HG03378 (cell line): ENCODE measurements around the gene ARHGAP21.
"Not testable (repeated sequence)": the region's sequence is repeated elsewhere in the genome, so short reads cannot be mapped to it uniquely, and the experiment has no call there.

Experiments
- ATAC-seq: cut with Tn5 transposase; IDR thresholded peaks from one replicate; pipeline ENCODE4 v1.9.1; 2021; ENCODE audit warnings: mild to moderate bottlenecking, moderate library complexity; ENCODE audit not compliant: unreplicated experiment

ARHGAP21 gene

GRCh38 chr10:24690961-24691512 lies 32.6 kb downstream of the ARHGAP21 start:
- ATAC-seq: no peak

- no peak for ATAC-seq
Measured at GRCh38 chr10:24685958-24686540, 37.6 kb downstream of the ARHGAP21 start.

- ATAC-seq: no peak
Measured at GRCh38 chr10:24683554-24683953, 40.1 kb downstream of the ARHGAP21 start.

- ATAC-seq: no peak
Measured at GRCh38 chr10:24681572-24682088, 42.1 kb downstream of the ARHGAP21 start.

- ATAC-seq: no peak
Measured at GRCh38 chr10:24680647-24681524, 42.8 kb downstream of the ARHGAP21 start.

- ATAC-seq: no peak
Measured at GRCh38 chr10:24678757-24679156, 44.9 kb downstream of the ARHGAP21 start.

- ATAC-seq: no peak
Measured at GRCh38 chr10:24674892-24675632, 48.6 kb downstream of the ARHGAP21 start.

- ATAC-seq: no peak
Measured at GRCh38 chr10:24670964-24671670, 52.6 kb downstream of the ARHGAP21 start.

- ATAC-seq: no peak
Measured at GRCh38 chr10:24669285-24669852, 54.3 kb downstream of the ARHGAP21 start.

- no peak for ATAC-seq
Measured at GRCh38 chr10:24668247-24668646, 55.4 kb downstream of the ARHGAP21 start.

- no peak for ATAC-seq
Measured at GRCh38 chr10:24664991-24665390, 58.7 kb downstream of the ARHGAP21 start.

GRCh38 chr10:24661376-24661775 lies 62.3 kb downstream of the ARHGAP21 start:
- no peak for ATAC-seq

GRCh38 chr10:24658319-24658718 lies 65.4 kb downstream of the ARHGAP21 start:
- ATAC-seq: not testable (repeated sequence)

- not testable (repeated sequence) for ATAC-seq
Measured at GRCh38 chr10:24656326-24656725, 67.4 kb downstream of the ARHGAP21 start.

GRCh38 chr10:24652381-24652957 lies 71.2 kb downstream of the ARHGAP21 start:
- ATAC-seq: peak; percentile 97

GRCh38 chr10:24651923-24652322 lies 71.8 kb downstream of the ARHGAP21 start:
- ATAC-seq: no peak

- no peak for ATAC-seq
Measured at GRCh38 chr10:24650669-24651391, 72.9 kb downstream of the ARHGAP21 start.

GRCh38 chr10:24645784-24646183 lies 77.9 kb downstream of the ARHGAP21 start:
- ATAC-seq: no peak

GRCh38 chr10:24645022-24645421 lies 78.7 kb downstream of the ARHGAP21 start:
- no peak for ATAC-seq
